ENCODE data around the gene CKAP4. TPM values are rescaled to one million over a fixed set of nuclear protein-coding genes. Genes with fewer than 3 reads are reported as not detected.

CKAP4 gene
- total and polyA plus RNA-seq, 10 of the 15 experiments (the other 5 are each of a cell fraction or from before 2014, with no cell fraction given): 0.39 to 23.6 (median 11.1) TPM

DNA sequence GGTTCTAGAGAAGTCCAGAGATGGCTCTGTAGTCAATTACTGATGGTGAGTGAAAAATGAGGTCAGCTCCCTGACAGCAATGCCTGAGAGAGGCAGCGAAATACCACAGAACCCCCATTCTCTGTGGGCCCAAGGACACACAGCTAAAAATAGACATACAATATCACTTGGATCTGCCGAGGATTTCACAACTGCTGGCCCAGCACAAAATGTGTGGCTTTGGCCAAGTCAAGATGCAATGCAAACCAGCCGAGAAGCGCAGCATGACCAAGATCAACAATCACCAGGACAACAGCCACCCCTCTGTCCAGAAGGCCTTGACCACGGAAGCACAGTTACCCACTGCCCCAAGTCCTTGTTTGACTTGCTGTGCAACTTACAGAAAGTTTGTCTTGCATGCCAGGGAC is 52.2 kb downstream of the CKAP4 start:
- ChIA-PET CTCF (no interaction called here), POLR2A (no interaction called here), SMC1A (ENCODE audit: uncharacterized antibody, unreplicated experiment) (no interaction called here), RAD21 (ENCODE audit: unreplicated experiment) (no interaction called here)
- BruUV-seq (replicated peaks): no TSS peak
- DNase-seq (ENCODE audit: low read depth, low spot score) (no peak), FAIRE-seq (no peak), ATAC-seq (no peak)
- H3K9me3 ChIP-seq (replicated peaks; ENCODE audit: control insufficient read depth, insufficient read depth, low read length): no peaks in the 10 kb centered on the region
- no peak overlapping the region for H3K27ac ChIP-seq (ENCODE audit: control insufficient read depth, insufficient read depth)
- no peaks in the 10 kb centered on the region for H3K4me1 ChIP-seq (ENCODE audit: control insufficient read depth, insufficient read depth, low read length)
- no peaks in the 10 kb centered on the region for H3K36me3 ChIP-seq (ENCODE audit: control insufficient read depth in 2 of 2, insufficient read depth in 2 of 2, low read length in 1 of 2)
- 39% methylated on average over 5 of the region's 5 CpGs for WGBS (ENCODE audit: insufficient coverage, insufficient replicate concordance, low lambda C conversion rate, missing lambda C conversion rate)
- in situ Hi-C loops (cut with MboI) (no loop called here), intact Hi-C loops (cut with micrococcal nuclease; ENCODE audit: unreplicated experiment) (no loop called here)
- H3K9ac ChIP-seq (ENCODE audit: control insufficient read depth, insufficient read depth, low read length): no peak overlapping the region
- H2AFZ ChIP-seq (ENCODE audit: control insufficient read depth, low read depth, low read length): no peak overlapping the region
- H3K4me3 ChIP-seq: no peak overlapping the region
- no peak overlapping the region for H3K4me2 ChIP-seq (ENCODE audit: control insufficient read depth, insufficient read depth)
- TF ChIP-seq, protein P1, sequence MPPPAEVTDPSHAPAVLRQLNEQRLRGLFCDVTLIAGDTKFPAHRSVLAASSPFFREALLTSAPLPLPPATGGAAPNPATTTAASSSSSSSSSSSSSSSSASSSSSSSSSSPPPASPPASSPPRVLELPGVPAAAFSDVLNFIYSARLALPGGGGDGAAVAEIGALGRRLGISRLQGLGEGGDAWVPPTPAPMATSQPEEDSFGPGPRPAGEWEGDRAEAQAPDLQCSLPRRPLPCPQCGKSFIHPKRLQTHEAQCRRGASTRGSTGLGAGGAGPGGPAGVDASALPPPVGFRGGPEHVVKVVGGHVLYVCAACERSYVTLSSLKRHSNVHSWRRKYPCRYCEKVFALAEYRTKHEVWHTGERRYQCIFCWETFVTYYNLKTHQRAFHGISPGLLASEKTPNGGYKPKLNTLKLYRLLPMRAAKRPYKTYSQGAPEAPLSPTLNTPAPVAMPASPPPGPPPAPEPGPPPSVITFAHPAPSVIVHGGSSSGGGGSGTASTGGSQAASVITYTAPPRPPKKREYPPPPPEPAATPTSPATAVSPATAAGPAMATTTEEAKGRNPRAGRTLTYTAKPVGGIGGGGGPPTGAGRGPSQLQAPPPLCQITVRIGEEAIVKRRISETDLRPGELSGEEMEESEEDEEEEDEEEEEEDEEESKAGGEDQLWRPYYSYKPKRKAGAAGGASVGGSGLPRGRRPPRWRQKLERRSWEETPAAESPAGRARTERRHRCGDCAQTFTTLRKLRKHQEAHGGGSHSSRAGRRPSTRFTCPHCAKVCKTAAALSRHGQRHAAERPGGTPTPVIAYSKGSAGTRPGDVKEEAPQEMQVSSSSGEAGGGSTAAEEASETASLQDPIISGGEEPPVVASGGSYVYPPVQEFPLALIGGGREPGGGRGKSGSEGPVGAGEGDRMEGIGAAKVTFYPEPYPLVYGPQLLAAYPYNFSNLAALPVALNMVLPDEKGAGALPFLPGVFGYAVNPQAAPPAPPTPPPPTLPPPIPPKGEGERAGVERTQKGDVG (CRISPR knock-in tag; IDR thresholded peaks at IDR 0.05): no peak
- TF ChIP-seq SMARCA5 (IDR thresholded peaks at IDR 0.05): no peak
- TF ChIP-seq SREBF1 (IDR thresholded peaks at IDR 0.05; ENCODE audit: low read length): no peak
- TF ChIP-seq, protein P2, sequence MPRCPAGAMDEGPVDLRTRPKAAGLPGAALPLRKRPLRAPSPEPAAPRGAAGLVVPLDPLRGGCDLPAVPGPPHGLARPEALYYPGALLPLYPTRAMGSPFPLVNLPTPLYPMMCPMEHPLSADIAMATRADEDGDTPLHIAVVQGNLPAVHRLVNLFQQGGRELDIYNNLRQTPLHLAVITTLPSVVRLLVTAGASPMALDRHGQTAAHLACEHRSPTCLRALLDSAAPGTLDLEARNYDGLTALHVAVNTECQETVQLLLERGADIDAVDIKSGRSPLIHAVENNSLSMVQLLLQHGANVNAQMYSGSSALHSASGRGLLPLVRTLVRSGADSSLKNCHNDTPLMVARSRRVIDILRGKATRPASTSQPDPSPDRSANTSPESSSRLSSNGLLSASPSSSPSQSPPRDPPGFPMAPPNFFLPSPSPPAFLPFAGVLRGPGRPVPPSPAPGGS (IDR thresholded peaks at IDR 0.05; ENCODE audit: borderline replicate concordance, insufficient read depth, low read depth, low read length, poor library complexity, severe bottlenecking): no peak
- TF ChIP-seq, protein P3, sequence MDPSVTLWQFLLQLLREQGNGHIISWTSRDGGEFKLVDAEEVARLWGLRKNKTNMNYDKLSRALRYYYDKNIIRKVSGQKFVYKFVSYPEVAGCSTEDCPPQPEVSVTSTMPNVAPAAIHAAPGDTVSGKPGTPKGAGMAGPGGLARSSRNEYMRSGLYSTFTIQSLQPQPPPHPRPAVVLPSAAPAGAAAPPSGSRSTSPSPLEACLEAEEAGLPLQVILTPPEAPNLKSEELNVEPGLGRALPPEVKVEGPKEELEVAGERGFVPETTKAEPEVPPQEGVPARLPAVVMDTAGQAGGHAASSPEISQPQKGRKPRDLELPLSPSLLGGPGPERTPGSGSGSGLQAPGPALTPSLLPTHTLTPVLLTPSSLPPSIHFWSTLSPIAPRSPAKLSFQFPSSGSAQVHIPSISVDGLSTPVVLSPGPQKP (IDR thresholded peaks at IDR 0.05; ENCODE audit: low read depth, low read length): no peak
- TF ChIP-seq, protein P4, sequence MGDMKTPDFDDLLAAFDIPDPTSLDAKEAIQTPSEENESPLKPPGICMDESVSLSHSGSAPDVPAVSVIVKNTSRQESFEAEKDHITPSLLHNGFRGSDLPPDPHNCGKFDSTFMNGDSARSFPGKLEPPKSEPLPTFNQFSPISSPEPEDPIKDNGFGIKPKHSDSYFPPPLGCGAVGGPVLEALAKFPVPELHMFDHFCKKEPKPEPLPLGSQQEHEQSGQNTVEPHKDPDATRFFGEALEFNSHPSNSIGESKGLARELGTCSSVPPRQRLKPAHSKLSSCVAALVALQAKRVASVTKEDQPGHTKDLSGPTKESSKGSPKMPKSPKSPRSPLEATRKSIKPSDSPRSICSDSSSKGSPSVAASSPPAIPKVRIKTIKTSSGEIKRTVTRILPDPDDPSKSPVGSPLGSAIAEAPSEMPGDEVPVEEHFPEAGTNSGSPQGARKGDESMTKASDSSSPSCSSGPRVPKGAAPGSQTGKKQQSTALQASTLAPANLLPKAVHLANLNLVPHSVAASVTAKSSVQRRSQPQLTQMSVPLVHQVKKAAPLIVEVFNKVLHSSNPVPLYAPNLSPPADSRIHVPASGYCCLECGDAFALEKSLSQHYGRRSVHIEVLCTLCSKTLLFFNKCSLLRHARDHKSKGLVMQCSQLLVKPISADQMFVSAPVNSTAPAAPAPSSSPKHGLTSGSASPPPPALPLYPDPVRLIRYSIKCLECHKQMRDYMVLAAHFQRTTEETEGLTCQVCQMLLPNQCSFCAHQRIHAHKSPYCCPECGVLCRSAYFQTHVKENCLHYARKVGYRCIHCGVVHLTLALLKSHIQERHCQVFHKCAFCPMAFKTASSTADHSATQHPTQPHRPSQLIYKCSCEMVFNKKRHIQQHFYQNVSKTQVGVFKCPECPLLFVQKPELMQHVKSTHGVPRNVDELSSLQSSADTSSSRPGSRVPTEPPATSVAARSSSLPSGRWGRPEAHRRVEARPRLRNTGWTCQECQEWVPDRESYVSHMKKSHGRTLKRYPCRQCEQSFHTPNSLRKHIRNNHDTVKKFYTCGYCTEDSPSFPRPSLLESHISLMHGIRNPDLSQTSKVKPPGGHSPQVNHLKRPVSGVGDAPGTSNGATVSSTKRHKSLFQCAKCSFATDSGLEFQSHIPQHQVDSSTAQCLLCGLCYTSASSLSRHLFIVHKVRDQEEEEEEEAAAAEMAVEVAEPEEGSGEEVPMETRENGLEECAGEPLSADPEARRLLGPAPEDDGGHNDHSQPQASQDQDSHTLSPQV (IDR thresholded peaks at IDR 0.05): no peak
- TF ChIP-seq, protein P5, sequence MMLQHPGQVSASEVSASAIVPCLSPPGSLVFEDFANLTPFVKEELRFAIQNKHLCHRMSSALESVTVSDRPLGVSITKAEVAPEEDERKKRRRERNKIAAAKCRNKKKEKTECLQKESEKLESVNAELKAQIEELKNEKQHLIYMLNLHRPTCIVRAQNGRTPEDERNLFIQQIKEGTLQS (IDR thresholded peaks at IDR 0.05; ENCODE audit: borderline replicate concordance, extremely low read depth, low read depth, low read length): no peak
- TF ChIP-seq, protein P6, sequence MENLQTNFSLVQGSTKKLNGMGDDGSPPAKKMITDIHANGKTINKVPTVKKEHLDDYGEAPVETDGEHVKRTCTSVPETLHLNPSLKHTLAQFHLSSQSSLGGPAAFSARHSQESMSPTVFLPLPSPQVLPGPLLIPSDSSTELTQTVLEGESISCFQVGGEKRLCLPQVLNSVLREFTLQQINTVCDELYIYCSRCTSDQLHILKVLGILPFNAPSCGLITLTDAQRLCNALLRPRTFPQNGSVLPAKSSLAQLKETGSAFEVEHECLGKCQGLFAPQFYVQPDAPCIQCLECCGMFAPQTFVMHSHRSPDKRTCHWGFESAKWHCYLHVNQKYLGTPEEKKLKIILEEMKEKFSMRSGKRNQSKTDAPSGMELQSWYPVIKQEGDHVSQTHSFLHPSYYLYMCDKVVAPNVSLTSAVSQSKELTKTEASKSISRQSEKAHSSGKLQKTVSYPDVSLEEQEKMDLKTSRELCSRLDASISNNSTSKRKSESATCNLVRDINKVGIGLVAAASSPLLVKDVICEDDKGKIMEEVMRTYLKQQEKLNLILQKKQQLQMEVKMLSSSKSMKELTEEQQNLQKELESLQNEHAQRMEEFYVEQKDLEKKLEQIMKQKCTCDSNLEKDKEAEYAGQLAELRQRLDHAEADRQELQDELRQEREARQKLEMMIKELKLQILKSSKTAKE (IDR thresholded peaks at IDR 0.05; ENCODE audit: low read depth, poor library complexity, severe bottlenecking): no peak
- TF ChIP-seq JUNB (IDR thresholded peaks at IDR 0.05): no peak
- no peak for TF ChIP-seq POLR2AphosphoS5 (IDR thresholded peaks at IDR 0.05; ENCODE audit: low read length)
- H3K79me2 ChIP-seq (ENCODE audit: control insufficient read depth, insufficient read depth, low read length): no peaks in the 10 kb centered on the region
- H3K27me3 ChIP-seq (replicated peaks in 1 of 2; ENCODE audit: control insufficient read depth in 2 of 2, insufficient read depth in 2 of 2, low read length in 1 of 2): peaks cover 0 to 1% of the 10 kb centered on the region in 2 experiments; a peak in 1 of 4 replicates
- no peaks in the 10 kb centered on the region for H4K20me1 ChIP-seq (ENCODE audit: control insufficient read depth, insufficient read depth)
